NOMO-1 treated with DMSO at 0.1 percent for 48 hours (cell line): Measurements from ENCODE around the gene EPN3.

Experiments used
- DNase-seq: peaks from one replicate; lab custom pipeline; 2025; ENCODE audit not compliant: unreplicated experiment; lab: John Stamatoyannopoulos, UW

Gene EPN3

GRCh38 chr17:50532452-50533024 is at the start of gene EPN3:
EPN3 (plus strand) TSS chr17:50532735; CDS start chr17:50536557, 3,822 bp downstream.
- no peak for DNase-seq

GRCh38 chr17:50483266-50483665 is 49.3 kb upstream of the EPN3 start:
- no peak for DNase-seq

GRCh38 chr17:50484386-50485155 is 48.0 kb upstream of the EPN3 start:
- DNase-seq, result no peak

- no peak for DNase-seq
Measured at GRCh38 chr17:50487213-50488096, 45.1 kb upstream of the EPN3 start.

GRCh38 chr17:50488880-50489279 is 43.7 kb upstream of the EPN3 start:
- no peak for DNase-seq

- no peak for DNase-seq
Measured at GRCh38 chr17:50491505-50491904, 41.0 kb upstream of the EPN3 start.

- DNase-seq, result no peak
Measured at GRCh38 chr17:50492214-50492613, 40.3 kb upstream of the EPN3 start.

GRCh38 chr17:50493744-50494143 is 38.8 kb upstream of the EPN3 start:
- no peak for DNase-seq

GRCh38 chr17:50495217-50495823 is 37.2 kb upstream of the EPN3 start:
- DNase-seq, result no peak

- no peak for DNase-seq
Measured at GRCh38 chr17:50495918-50496317, 36.6 kb upstream of the EPN3 start.

GRCh38 chr17:50498021-50498874 is 34.3 kb upstream of the EPN3 start:
- DNase-seq, result no peak

GRCh38 chr17:50499270-50499669 is 33.3 kb upstream of the EPN3 start:
- no peak for DNase-seq

- no peak for DNase-seq
Measured at GRCh38 chr17:50499721-50500120, 32.8 kb upstream of the EPN3 start.

GRCh38 chr17:50501054-50501453 is 31.5 kb upstream of the EPN3 start:
- no peak for DNase-seq

GRCh38 chr17:50502301-50502990 is 30.1 kb upstream of the EPN3 start:
- no peak for DNase-seq

- DNase-seq, result no peak
Measured at GRCh38 chr17:50505591-50506130, 26.9 kb upstream of the EPN3 start.

GRCh38 chr17:50506298-50506697 is 26.2 kb upstream of the EPN3 start:
- no peak for DNase-seq

- DNase-seq, result peak; percentile 82
Measured at GRCh38 chr17:50507871-50508572, 24.5 kb upstream of the EPN3 start, which contains the start of gene MYCBPAP. MYCBPAP (plus strand) TSS chr17:50508439; CDS start chr17:50508675, 236 bp downstream.
